HEK293 (cell line): ENCODE measurements around the gene CA12.

Experiments used
- CTCF ChIP-seq: fragments of 450-650 bp; formaldehyde crosslinking; IDR thresholded peaks from 2 replicates; pipeline ENCODE4 v1.5.1; 2016; ENCODE audit warnings: missing biosample characterization, missing genetic modification characterization
- PATZ1 ChIP-seq: fragments of 450-650 bp; formaldehyde crosslinking; IDR thresholded peaks from 2 replicates; pipeline ENCODE4 v1.5.1; 2016; ENCODE audit warnings: missing biosample characterization, missing genetic modification characterization
- ZBTB49 ChIP-seq: fragments of 450-650 bp; formaldehyde crosslinking; IDR thresholded peaks from 2 replicates; pipeline ENCODE4 v1.5.1; 2016; ENCODE audit warnings: missing biosample characterization, missing genetic modification characterization, low read depth
- ZBTB7A ChIP-seq: fragments of 450-650 bp; formaldehyde crosslinking; IDR thresholded peaks from 2 replicates; pipeline ENCODE4 v1.5.1; 2016; ENCODE audit warnings: low read depth, missing biosample characterization, missing genetic modification characterization

GRCh38 chr15:63292241-63292640 is 89.4 kb downstream of the CA12 start:
- TF ChIP-seq ZBTB49 (tag by site-specific recombination) (no peak), ZBTB7A (tag by site-specific recombination) (no peak), PATZ1 (tag by site-specific recombination) (no peak), CTCF (tag by site-specific recombination) (no peak)
